ENCODE data around the gene ZKSCAN4. TPM values are rescaled to one million over a fixed set of nuclear protein-coding genes. Genes with fewer than 3 reads are reported as not detected.

The ZKSCAN4 gene
- total RNA-seq, 4 donors from 2014 or later, result 1.5 to 15.6 (median 4.7) TPM

GRCh38 chr6:28208111-28208659, 43.9 kb downstream of the ZKSCAN4 start:
- DNase-seq, result no peak
- no peaks in the 10 kb centered on the region for H3K4me1 ChIP-seq
- H3K9me3 ChIP-seq, result no peaks in the 10 kb centered on the region
- no peak overlapping the region for H3K4me3 ChIP-seq
- H3K36me3 ChIP-seq, result no peaks in the 10 kb centered on the region
- peaks cover 13 to 69% of the 10 kb centered on the region in 2 donors for H3K27me3 ChIP-seq
- intact Hi-C loops (cut with DNase I; ENCODE audit: low total_unique reads), result no loop called here
- H3K27ac ChIP-seq, result no peak overlapping the region
- no peak for TF ChIP-seq CTCF (IDR thresholded peaks at IDR 0.05)
- TF ChIP-seq POLR2A (IDR thresholded peaks at IDR 0.05), result no peak

GRCh38 chr6:28207510-28208110, 44.5 kb downstream of the ZKSCAN4 start:
- no peaks in the 10 kb centered on the region for H3K4me1 ChIP-seq
- H3K36me3 ChIP-seq, result no peaks in the 10 kb centered on the region
- H3K27me3 ChIP-seq, result peaks cover 13 to 64% of the 10 kb centered on the region in 2 donors
- no peak overlapping the region for H3K27ac ChIP-seq
- H3K9me3 ChIP-seq, result no peaks in the 10 kb centered on the region
- intact Hi-C loops (cut with DNase I; ENCODE audit: low total_unique reads), result no loop called here
- no peak overlapping the region for H3K4me3 ChIP-seq
- TF ChIP-seq POLR2A (IDR thresholded peaks at IDR 0.05) (no peak), CTCF (IDR thresholded peaks at IDR 0.05) (no peak)
- DNase-seq, result no peak

- Histone ChIP-seq H3K9me3 (no peaks in the 10 kb centered on the region), H3K27me3 (peaks cover 13 to 58% of the 10 kb centered on the region in 2 donors), H3K36me3 (no peaks in the 10 kb centered on the region), H3K4me3 (no peak overlapping the region), H3K27ac (no peak overlapping the region), H3K4me1 (no peaks in the 10 kb centered on the region)
- intact Hi-C loops (cut with DNase I; ENCODE audit: low total_unique reads), result no loop called here
- no peak for DNase-seq
- TF ChIP-seq CTCF (IDR thresholded peaks at IDR 0.05) (no peak), POLR2A (IDR thresholded peaks at IDR 0.05) (no peak)
These were observed 45.0 kb downstream of the ZKSCAN4 start for GRCh38 chr6:28206928-28207509.

- no peaks in the 10 kb centered on the region for H3K4me1 ChIP-seq
- H3K4me3 ChIP-seq, result no peak overlapping the region
- no peaks in the 10 kb centered on the region for H3K36me3 ChIP-seq
- intact Hi-C loops (cut with DNase I; ENCODE audit: low total_unique reads), result no loop called here
- peaks cover 9 to 53% of the 10 kb centered on the region in 2 donors for H3K27me3 ChIP-seq
- TF ChIP-seq POLR2A (IDR thresholded peaks at IDR 0.05), result no peak
- no peak for TF ChIP-seq CTCF (IDR thresholded peaks at IDR 0.05)
- DNase-seq, result no peak
- no peaks in the 10 kb centered on the region for H3K9me3 ChIP-seq
- H3K27ac ChIP-seq, result no peak overlapping the region
These were observed 45.5 kb downstream of the ZKSCAN4 start for GRCh38 chr6:28206527-28206926.

- H3K27ac ChIP-seq, result no peak overlapping the region
- TF ChIP-seq POLR2A (IDR thresholded peaks at IDR 0.05), result no peak
- no peak for TF ChIP-seq CTCF (IDR thresholded peaks at IDR 0.05)
- no peaks in the 10 kb centered on the region for H3K4me1 ChIP-seq
- intact Hi-C loops (cut with DNase I; ENCODE audit: low total_unique reads), result no loop called here
- H3K4me3 ChIP-seq, result no peak overlapping the region
- peaks cover 9 to 46% of the 10 kb centered on the region in 2 donors for H3K27me3 ChIP-seq
- H3K9me3 ChIP-seq, result no peaks in the 10 kb centered on the region
- no peaks in the 10 kb centered on the region for H3K36me3 ChIP-seq
- no peak for DNase-seq
These were observed 46.2 kb downstream of the ZKSCAN4 start for GRCh38 chr6:28205879-28206278.
